ENCODE measurements around the gene NUDT1.

The NUDT1 gene

GRCh38 chr7:2205036-2205780 is 36.8 kb upstream of the NUDT1 start:
- no peak for DNase-seq (ENCODE audit: low spot score)

- no peak for DNase-seq (ENCODE audit: low spot score)
Measured at GRCh38 chr7:2208712-2209111, 33.3 kb upstream of the NUDT1 start.

- peak; percentile 93 for DNase-seq (ENCODE audit: low spot score)
Measured at GRCh38 chr7:2209146-2209960, 32.7 kb upstream of the NUDT1 start.

GRCh38 chr7:2209961-2210323 is 32.1 kb upstream of the NUDT1 start:
- DNase-seq (ENCODE audit: low spot score), result no peak

GRCh38 chr7:2210551-2211258 is 31.3 kb upstream of the NUDT1 start:
- no peak for DNase-seq (ENCODE audit: low spot score)

GRCh38 chr7:2211259-2211880 is 30.7 kb upstream of the NUDT1 start:
- no peak for DNase-seq (ENCODE audit: low spot score)

- DNase-seq (ENCODE audit: low spot score), result no peak
Measured at GRCh38 chr7:2211926-2212325, 30.1 kb upstream of the NUDT1 start.

GRCh38 chr7:2212906-2213305 is 29.1 kb upstream of the NUDT1 start:
- no peak for DNase-seq (ENCODE audit: low spot score)

- DNase-seq (ENCODE audit: low spot score), result no peak
Measured at GRCh38 chr7:2213551-2214215, 28.3 kb upstream of the NUDT1 start.

GRCh38 chr7:2214636-2215035 is 27.4 kb upstream of the NUDT1 start:
- no peak for DNase-seq (ENCODE audit: low spot score)

- DNase-seq (ENCODE audit: low spot score), result no peak
Measured at GRCh38 chr7:2215851-2216250, 26.2 kb upstream of the NUDT1 start.

- no peak for DNase-seq (ENCODE audit: low spot score)
Measured at GRCh38 chr7:2217206-2217605, 24.8 kb upstream of the NUDT1 start.

GRCh38 chr7:2217716-2218443 is 24.1 kb upstream of the NUDT1 start:
- DNase-seq (ENCODE audit: low spot score), result no peak

- no peak for DNase-seq (ENCODE audit: low spot score)
Measured at GRCh38 chr7:2218444-2218785, 23.6 kb upstream of the NUDT1 start.

- DNase-seq (ENCODE audit: low spot score), result no peak
Measured at GRCh38 chr7:2219136-2219535, 22.9 kb upstream of the NUDT1 start.

GRCh38 chr7:2219606-2220005 is 22.4 kb upstream of the NUDT1 start:
- DNase-seq (ENCODE audit: low spot score), result no peak

- DNase-seq (ENCODE audit: low spot score), result no peak
Measured at GRCh38 chr7:2220030-2220429, 22.0 kb upstream of the NUDT1 start.

- DNase-seq (ENCODE audit: low spot score), result no peak
Measured at GRCh38 chr7:2220506-2220905, 21.5 kb upstream of the NUDT1 start.

GRCh38 chr7:2220954-2221353 is 21.1 kb upstream of the NUDT1 start:
- no peak for DNase-seq (ENCODE audit: low spot score)

GRCh38 chr7:2222516-2222915 is 19.5 kb upstream of the NUDT1 start:
- DNase-seq (ENCODE audit: low spot score), result no peak

GRCh38 chr7:2223321-2223720 is 18.7 kb upstream of the NUDT1 start:
- DNase-seq (ENCODE audit: low spot score), result no peak

Measured in HuH-7.5 (cell line).